Activated naive CD4-positive, alpha-beta T cell treated with anti-CD3 and anti-CD28 coated beads, Interleukin-2, amount 10 ng/mL, durations not matched to agents 7 days and 5 days (primary cell): ENCODE data around the gene RBSN.

Experiments used
- CTCF ChIA-PET: fragments of 350-600 bp; sonication (Branson Sonifier 250); formaldehyde crosslinking; loops from one replicate; lab custom pipeline; 2021; ENCODE audit warnings: antibody characterized with exemption; lab: Charles Lee
- DNase-seq: peaks from one replicate; pipeline ENCODE4 v3.0.0-alpha.2; 2020
- H3K27ac Mint-ChIP-seq: one replicate; pipeline ENCODE4 v1.8.0; 2021; ENCODE audit warnings: mild to moderate bottlenecking, moderate library complexity, mixed read lengths
- H3K27me3 Mint-ChIP-seq: one replicate; pipeline ENCODE4 v1.8.0; 2021; ENCODE audit warnings: mild to moderate bottlenecking, mixed read lengths
- H3K36me3 Mint-ChIP-seq: one replicate; pipeline ENCODE4 v1.8.0; 2021; ENCODE audit warnings: mixed read lengths
- H3K4me1 Mint-ChIP-seq: one replicate; pipeline ENCODE4 v1.8.0; 2021; ENCODE audit warnings: mixed read lengths
- H3K4me3 Mint-ChIP-seq: one replicate; pipeline ENCODE4 v1.8.0; 2021; ENCODE audit warnings: mild to moderate bottlenecking, moderate library complexity, mixed read lengths
- H3K9me3 Mint-ChIP-seq: one replicate; pipeline ENCODE4 v1.8.0; 2021; ENCODE audit warnings: mixed read lengths

The RBSN gene

GRCh38 chr3:15063656-15064286 is 35.2 kb downstream of the RBSN start:
- CTCF ChIA-PET, result interaction anchor here (0.5 to 2.3 kb wide), 2 partner anchors 12 to 113 kb away, joined by 4 to 9 read pairs; no protein-coding TSS in a partner anchor
- Mint-ChIP-seq H3K4me1 (peaks cover 33% of the 10 kb centered on the region), H3K9me3 (no peaks in the 10 kb centered on the region), H3K27me3 (no peaks in the 10 kb centered on the region), H3K4me3 (peak overlapping the region; percentile 95), H3K36me3 (peaks cover 21% of the 10 kb centered on the region), H3K27ac (peak overlapping the region; percentile 94)
- no peak for DNase-seq

DNA sequence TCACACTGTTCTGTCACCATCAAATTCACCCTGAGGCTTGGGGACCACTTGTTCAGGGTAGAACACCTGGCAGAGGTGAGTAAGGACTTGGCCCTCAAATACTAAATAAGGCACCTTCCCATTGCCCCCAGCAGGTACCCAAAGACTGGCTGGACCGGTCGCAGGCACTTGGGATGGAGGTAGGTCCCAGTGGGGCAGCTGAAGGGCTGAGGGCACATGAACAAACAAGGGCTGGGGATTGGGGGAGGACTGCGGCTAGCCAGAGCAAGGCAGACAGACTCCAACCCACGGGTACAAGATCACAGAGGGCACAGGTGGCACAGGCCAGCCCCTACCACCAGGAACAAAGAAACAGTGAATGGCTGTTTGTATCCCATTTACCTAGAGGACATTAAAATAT is 35.7 kb downstream of the RBSN start:
- H3K4me3 Mint-ChIP-seq, result peak overlapping the region; percentile 95
- CTCF ChIA-PET, result interaction anchor here (0.5 to 2.3 kb wide), 2 partner anchors 12 to 112 kb away, joined by 4 to 9 read pairs; no protein-coding TSS in a partner anchor

DNA sequence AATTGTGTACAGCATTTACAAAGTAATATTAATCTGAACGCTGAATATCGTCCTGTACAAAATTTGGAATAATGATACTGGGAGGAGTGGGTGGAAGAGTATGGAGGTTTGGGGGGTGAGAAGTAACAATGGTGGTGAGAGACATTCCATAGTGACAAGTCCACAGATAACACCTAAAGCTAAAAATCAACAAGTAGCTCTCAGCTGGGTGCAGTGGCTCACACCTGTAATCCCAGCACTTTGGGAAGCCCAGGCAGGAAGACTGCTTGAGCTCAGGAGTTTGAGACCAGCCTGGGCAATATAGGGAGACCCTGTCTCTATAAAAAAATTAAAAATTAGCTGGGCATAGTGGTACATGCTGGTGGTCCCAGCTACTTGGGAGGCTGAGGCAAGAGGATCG is 38.9 kb downstream of the RBSN start:
- CTCF ChIA-PET, result interaction anchor here (1.8 kb wide), 1 partner anchor 8 kb away, joined by 7 read pairs; no protein-coding TSS in a partner anchor
- no peak for DNase-seq
- no peaks in the 10 kb centered on the region for H3K27me3 Mint-ChIP-seq
- H3K36me3 Mint-ChIP-seq, result peaks cover 47% of the 10 kb centered on the region
- no peak overlapping the region for H3K27ac Mint-ChIP-seq
- H3K9me3 Mint-ChIP-seq, result peaks cover 2% of the 10 kb centered on the region
- no peak overlapping the region for H3K4me3 Mint-ChIP-seq
- H3K4me1 Mint-ChIP-seq, result peaks cover 38% of the 10 kb centered on the region

More for the DNA sequence above, 35.7 kb downstream of the RBSN start:
- peaks cover 26% of the 10 kb centered on the region for H3K36me3 Mint-ChIP-seq
- H3K27me3 Mint-ChIP-seq, result no peaks in the 10 kb centered on the region
- H3K9me3 Mint-ChIP-seq, result no peaks in the 10 kb centered on the region
- peaks cover 33% of the 10 kb centered on the region for H3K4me1 Mint-ChIP-seq
- no peak for DNase-seq
- H3K27ac Mint-ChIP-seq, result peak overlapping the region; percentile 52

DNA sequence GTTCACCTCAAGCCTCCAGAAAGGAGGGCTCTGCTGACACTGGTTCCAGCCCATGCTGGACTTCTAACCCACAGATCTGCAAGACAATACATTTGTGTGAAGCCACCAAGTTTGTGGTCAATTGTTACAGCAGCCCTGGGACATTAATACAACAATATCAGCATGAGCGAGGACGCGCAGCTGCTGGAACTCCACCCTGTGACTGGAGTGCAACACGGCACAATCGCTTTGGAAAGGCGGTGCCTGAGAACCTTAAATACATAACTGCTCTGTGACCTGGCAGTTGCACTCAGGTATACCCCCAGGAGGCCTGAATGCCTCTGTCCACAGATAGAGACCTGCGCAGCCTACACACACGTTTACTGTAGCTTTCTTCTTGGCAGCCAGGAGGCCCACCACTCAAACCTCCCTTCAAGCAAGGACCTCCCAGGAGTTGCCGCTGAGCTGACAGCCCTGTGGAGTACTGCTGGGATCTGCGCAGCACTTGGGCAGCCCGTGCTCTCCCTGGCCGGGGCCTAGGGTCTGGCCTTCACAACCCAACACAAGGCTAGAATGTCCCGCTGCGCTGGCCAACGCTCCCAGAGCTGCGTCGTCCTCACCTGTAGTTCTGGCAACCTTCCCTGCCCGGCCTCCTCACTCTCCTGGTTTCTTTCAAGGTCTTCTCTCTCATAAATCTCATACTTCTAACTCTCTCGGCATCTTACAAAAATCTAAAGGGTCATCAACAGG is 42.1 kb downstream of the RBSN start:
- Mint-ChIP-seq H3K9me3 (peaks cover 4% of the 10 kb centered on the region), H3K36me3 (peaks cover 59% of the 10 kb centered on the region), H3K27ac (peak overlapping the region; percentile 26), H3K4me1 (peaks cover 27% of the 10 kb centered on the region), H3K27me3 (no peaks in the 10 kb centered on the region), H3K4me3 (no peak overlapping the region)
- DNase-seq, result no peak
- CTCF ChIA-PET, result no interaction called here

DNA sequence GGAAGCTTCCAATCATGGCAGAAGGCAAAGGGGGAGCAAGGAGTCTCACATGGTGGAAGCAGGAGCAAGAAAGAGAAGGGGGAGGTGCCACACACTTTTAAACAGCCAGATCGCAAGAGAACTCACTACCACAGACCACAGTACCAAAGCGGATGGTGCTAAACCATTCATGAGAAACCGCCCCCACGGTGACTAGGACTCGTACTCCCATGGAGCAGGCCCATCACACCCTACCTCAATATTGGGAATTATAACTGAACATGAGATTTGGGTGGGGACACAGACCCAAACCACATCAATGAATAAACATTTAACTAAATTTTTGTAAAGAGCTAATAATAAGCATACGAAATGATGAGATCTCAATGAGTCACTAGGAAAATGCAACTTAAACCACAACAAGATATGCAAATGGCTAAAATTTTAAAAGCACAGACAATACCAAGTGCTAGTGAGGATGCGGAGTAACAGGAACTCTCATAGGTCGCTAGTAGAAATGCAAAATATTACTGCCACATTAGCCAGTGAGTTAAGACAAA is 43.9 kb downstream of the RBSN start:
- CTCF ChIA-PET, result interaction anchor here (0.7 kb wide), 1 partner anchor 54 kb away, joined by 3 read pairs; no protein-coding TSS in a partner anchor
- no peaks in the 10 kb centered on the region for H3K27me3 Mint-ChIP-seq
- H3K4me3 Mint-ChIP-seq, result no peak overlapping the region
- H3K4me1 Mint-ChIP-seq, result peaks cover 37% of the 10 kb centered on the region
- peak overlapping the region; percentile 73 for H3K27ac Mint-ChIP-seq
- DNase-seq, result peak; percentile 51
- H3K36me3 Mint-ChIP-seq, result peaks cover 62% of the 10 kb centered on the region
- peaks cover 4% of the 10 kb centered on the region for H3K9me3 Mint-ChIP-seq

DNA sequence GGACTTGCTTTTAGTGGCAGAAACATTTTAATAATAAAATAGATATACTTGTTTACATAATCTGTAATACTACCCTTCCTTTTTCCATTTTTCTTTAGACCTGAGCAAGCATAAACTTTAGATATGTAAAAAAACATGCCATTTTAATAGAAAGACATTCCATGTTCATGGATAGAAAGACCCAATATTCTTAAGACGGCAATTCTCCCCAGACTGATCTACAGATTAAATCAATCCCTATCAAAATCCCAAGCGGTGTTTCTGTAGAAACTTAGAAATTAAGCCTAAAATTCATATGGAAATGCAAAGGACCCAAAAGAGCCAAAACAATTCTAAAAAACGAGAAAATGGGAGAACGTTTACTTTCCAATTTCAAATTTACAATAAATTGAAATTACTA is 45.4 kb downstream of the RBSN start:
- H3K4me3 Mint-ChIP-seq, result no peak overlapping the region
- H3K4me1 Mint-ChIP-seq, result peaks cover 32% of the 10 kb centered on the region
- H3K27ac Mint-ChIP-seq, result peak overlapping the region; percentile 8
- CTCF ChIA-PET, result interaction anchor here (1.1 kb wide), 1 partner anchor 129 kb away, joined by 4 read pairs; no protein-coding TSS in a partner anchor
- H3K9me3 Mint-ChIP-seq, result peaks cover 4% of the 10 kb centered on the region
- DNase-seq, result no peak
- peaks cover 55% of the 10 kb centered on the region for H3K36me3 Mint-ChIP-seq
- H3K27me3 Mint-ChIP-seq, result no peaks in the 10 kb centered on the region

- CTCF ChIA-PET, result interaction anchor here (1.1 to 1.7 kb wide), 5 partner anchors 8 to 128 kb away, joined by 3 to 7 read pairs (median 4); no protein-coding TSS in a partner anchor
- Mint-ChIP-seq H3K4me3 (no peak overlapping the region), H3K27ac (peak overlapping the region; percentile 28), H3K4me1 (peaks cover 32% of the 10 kb centered on the region), H3K36me3 (peaks cover 50% of the 10 kb centered on the region), H3K27me3 (no peaks in the 10 kb centered on the region), H3K9me3 (peaks cover 4% of the 10 kb centered on the region)
- DNase-seq, result no peak
These were observed 46.4 kb downstream of the RBSN start for GRCh38 chr3:15052335-15053242.

- CTCF ChIA-PET, result interaction anchor here (0.5 to 1.7 kb wide), 17 partner anchors 9 to 1330 kb away, joined by 3 to 9 read pairs (median 3); partner anchors contain the start of genes CCDC174 and MRPS25
- peak overlapping the region; percentile 62 for H3K27ac Mint-ChIP-seq
- H3K9me3 Mint-ChIP-seq, result peaks cover 4% of the 10 kb centered on the region
- H3K36me3 Mint-ChIP-seq, result peaks cover 52% of the 10 kb centered on the region
- H3K4me3 Mint-ChIP-seq, result no peak overlapping the region
- peak; percentile 64 for DNase-seq
- H3K27me3 Mint-ChIP-seq, result no peaks in the 10 kb centered on the region
- H3K4me1 Mint-ChIP-seq, result peaks cover 29% of the 10 kb centered on the region
These were observed 47.4 kb downstream of the RBSN start for GRCh38 chr3:15051531-15051930.

GRCh38 chr3:15050405-15051092 is 48.4 kb downstream of the RBSN start:
- Mint-ChIP-seq H3K4me3 (no peak overlapping the region), H3K27ac (no peak overlapping the region), H3K36me3 (peaks cover 53% of the 10 kb centered on the region), H3K9me3 (peaks cover 4% of the 10 kb centered on the region), H3K4me1 (peaks cover 22% of the 10 kb centered on the region), H3K27me3 (no peaks in the 10 kb centered on the region)
- CTCF ChIA-PET, result interaction anchor here (1.0 to 1.7 kb wide), 10 partner anchors 12 to 124 kb away, joined by 3 to 9 read pairs (median 4); partner anchors contain the start of gene MRPS25
- DNase-seq, result no peak

DNA sequence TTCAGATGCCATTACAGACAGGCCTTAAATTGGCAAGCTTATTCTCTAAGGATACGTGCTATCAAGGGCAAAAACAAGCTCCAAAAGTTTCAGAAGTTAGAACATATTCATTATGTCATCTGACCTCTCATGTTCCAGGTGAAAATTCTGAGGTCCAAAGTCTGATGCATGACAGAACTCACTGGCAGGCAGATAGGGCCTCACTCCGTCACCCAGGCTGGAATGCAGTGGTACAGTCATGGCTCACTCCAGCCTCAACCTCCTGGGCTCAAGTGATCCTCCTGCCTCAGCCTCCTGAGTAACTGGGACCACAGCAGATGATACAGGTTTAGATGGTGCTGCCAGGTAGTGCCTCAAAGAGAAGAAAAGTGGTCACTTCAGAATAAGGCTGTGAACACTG is 49.4 kb downstream of the RBSN start:
- CTCF ChIA-PET, result interaction anchor here (0.6 to 1.5 kb wide), 4 partner anchors 9 to 192 kb away, joined by 3 read pairs; no protein-coding TSS in a partner anchor
- Mint-ChIP-seq H3K27ac (no peak overlapping the region), H3K4me3 (no peak overlapping the region), H3K9me3 (no peaks in the 10 kb centered on the region), H3K27me3 (no peaks in the 10 kb centered on the region), H3K4me1 (peaks cover 19% of the 10 kb centered on the region), H3K36me3 (peaks cover 52% of the 10 kb centered on the region)
- no peak for DNase-seq

GRCh38 chr3:15045667-15046066 is 53.3 kb downstream of the RBSN start:
- Mint-ChIP-seq H3K36me3 (peaks cover 59% of the 10 kb centered on the region), H3K4me3 (no peak overlapping the region), H3K27me3 (no peaks in the 10 kb centered on the region), H3K4me1 (peaks cover 24% of the 10 kb centered on the region), H3K27ac (no peak overlapping the region), H3K9me3 (no peaks in the 10 kb centered on the region)
- CTCF ChIA-PET, result interaction anchor here (1.4 kb wide), 1 partner anchor 119 kb away, joined by 3 read pairs; no protein-coding TSS in a partner anchor
- no peak for DNase-seq

DNA sequence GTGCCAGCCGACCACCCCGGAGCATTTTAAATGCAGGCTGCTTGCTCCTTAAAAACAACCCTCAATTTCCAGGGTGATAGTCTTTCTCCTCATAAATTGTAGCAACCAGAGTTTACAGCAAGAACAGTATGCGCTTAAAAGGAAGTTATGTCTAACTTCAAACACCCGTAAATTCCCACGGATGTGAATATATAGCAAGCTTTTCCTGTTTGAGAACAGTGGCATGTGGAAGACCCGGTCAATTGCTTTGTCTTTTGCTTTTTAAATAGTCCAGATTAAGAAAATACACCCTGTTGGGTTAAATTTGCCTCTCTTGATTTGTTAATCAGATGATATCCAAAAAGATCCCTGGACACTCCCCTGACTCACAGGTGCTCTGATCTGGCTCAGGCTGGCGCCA is 54.6 kb downstream of the RBSN start:
- CTCF ChIA-PET, result no interaction called here
- H3K27ac Mint-ChIP-seq, result peak overlapping the region; percentile 69
- no peak for DNase-seq
- no peaks in the 10 kb centered on the region for H3K27me3 Mint-ChIP-seq
- no peak overlapping the region for H3K4me3 Mint-ChIP-seq
- peaks cover 58% of the 10 kb centered on the region for H3K36me3 Mint-ChIP-seq
- H3K4me1 Mint-ChIP-seq, result peaks cover 19% of the 10 kb centered on the region
- H3K9me3 Mint-ChIP-seq, result no peaks in the 10 kb centered on the region
